Measurements from ENCODE around the gene CEP131. TPM values are rescaled to one million over a fixed set of nuclear protein-coding genes. Genes with fewer than 3 reads are reported as not detected.
"Not testable (repeated sequence)": the region's sequence is repeated elsewhere in the genome, so short reads cannot be mapped to it uniquely, and the experiment has no call there.

Gene CEP131
- polyA plus RNA-seq, 1 donor, result 9.4 TPM

DNA sequence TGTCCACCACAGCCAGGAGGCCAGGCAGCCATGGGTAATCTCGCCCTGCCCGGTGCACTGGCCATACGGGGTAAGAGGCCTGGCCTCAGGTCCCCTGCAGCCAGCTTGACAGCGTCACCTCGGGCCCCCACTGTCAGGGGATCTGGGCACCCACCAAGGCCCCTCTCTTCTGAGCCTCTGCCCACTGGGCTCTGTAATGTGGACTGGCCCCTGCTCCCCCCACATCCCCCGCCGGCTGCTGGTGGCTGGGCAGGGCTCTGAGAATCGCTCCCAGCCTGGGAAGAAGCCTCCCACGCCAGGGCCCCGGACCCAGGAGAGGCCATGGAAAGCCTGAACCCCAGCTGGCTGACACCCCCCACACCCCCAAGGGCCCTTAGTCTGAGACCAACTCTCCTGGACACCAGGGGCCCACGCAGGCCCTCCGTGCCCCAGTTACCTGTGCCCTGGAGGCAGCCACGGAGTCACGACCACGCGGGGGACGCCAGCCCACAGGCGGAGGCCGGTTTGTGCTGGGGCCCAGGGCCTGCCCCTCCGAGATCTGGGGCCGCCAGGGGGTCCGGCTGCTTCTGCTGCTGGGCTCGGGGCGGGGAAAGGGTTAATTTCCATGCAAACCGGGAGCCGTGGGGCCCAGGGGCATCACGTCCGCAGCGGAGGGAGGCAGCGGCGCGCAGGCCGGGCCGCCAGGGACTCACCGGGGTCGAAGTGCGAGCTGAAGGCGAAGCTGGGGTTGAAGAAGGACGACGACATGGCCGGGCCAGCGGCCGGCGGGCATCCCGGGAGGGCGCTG, 57.3 kb downstream of the CEP131 start, which contains the start of gene PVALEF:
Gene PVALEF, plus strand, starts transcription at position 262 of the 787 bp plus-strand sequence. CDS start 15,720 bp downstream, outside the sequence.
- no peak for DNase-seq (ENCODE audit: low read depth)

DNA sequence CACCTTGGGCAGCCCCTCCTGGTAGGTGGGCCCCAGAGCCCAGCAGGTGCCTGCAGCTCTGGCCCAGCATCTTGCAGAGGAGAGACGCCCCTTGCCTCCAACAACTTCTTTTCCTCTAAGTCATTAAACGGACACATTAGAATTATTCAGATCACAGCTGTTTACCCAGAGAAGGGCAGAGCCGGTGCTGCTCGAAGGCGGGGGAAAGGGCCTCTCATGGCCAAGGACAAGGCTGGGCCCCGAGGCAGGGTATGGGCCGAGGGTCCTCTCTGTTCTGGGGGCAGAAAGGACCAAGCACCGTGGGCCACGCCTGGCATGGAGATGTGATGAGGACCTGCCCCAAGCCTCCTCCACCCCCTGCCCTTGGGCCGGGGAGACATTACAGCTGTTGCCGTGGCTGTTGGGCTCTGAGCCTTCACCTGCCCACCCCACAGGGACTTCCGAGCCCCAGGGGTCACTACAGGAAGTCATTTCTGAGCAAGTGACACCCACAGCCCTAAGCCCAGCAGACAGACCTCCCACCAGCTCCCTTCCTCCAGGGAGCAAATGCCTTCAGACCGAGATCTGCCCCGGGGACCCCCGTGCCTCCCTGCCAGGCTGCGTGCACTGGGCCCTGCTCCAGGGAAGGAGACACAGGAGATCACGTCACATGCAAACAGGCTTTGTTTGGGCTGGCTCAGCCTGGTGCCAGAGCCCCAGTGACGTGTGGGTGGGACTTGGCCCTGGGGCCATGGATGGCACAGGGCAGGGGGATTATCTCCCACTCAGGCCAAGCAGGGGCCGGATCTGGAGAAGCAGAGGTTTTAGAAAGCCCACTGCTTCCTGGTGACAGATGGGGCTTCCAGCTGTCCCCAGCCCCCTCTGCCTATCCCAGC, 58.2 kb downstream of the CEP131 start:
- no peak for DNase-seq (ENCODE audit: low read depth)

DNA sequence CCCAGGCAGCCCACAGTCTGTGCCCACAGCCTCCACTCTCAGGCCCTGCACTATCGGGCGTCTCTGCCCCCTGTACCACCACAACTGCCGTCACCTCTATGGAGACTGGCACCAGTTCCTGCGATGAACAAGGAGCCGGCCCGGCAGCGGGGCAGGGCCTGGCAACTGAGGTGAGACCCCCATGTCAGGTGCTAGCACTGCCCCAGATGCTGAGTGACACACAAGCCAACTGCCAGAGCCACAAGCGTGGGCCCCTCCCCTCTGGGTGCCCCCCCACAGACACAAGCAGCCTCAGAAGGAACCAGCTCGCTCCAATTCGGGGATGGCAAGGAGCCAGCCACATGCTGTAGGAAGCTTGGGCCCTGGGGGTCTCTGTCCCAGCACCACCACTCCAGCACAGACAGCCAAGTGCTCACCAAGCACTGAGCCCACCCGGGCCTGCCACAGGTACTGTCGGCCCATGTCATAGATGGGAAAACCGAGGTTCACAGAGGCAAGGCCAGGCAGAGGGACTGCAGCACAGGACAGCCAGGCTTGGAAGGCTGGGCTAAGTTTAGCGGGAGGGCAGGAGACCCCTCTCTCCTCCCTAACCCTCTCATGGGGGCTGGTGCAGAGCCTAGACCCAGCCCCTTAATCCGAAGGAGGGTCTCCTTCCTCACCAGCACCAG, 58.9 kb downstream of the CEP131 start:
- no peak for DNase-seq (ENCODE audit: low read depth)

DNA sequence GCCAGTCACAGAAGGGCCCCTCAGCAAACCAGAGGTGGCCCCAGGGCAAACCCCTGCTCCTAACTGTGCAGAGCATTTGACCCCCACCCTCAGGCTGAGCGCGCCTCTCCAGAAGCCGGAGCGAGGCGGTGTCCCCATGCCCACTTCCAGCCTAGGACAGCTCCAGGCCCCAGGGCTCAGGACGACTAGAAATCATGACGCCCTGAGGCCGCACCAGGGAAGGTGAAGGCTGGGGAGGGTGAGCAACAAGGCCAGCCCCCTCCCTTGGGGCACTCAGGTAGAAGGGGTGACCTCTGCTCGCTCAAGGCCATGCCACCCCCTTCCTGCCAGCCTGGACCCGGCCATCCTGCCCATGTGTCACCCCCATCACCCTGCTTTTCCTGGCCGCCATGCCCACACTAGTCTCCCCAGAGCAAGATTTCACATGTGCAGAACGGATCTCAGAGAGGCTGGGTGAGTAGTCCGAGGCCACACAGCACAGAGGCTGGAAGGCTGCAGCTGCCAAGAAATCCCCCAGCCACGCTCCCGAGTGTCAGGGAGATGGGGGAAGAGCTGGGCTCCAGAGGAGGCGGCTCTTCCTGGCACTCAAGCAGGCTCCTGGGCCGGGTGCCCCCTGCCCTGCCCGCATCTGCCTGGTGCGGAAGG, 59.6 kb downstream of the CEP131 start:
- no peak for DNase-seq (ENCODE audit: low read depth)

DNA sequence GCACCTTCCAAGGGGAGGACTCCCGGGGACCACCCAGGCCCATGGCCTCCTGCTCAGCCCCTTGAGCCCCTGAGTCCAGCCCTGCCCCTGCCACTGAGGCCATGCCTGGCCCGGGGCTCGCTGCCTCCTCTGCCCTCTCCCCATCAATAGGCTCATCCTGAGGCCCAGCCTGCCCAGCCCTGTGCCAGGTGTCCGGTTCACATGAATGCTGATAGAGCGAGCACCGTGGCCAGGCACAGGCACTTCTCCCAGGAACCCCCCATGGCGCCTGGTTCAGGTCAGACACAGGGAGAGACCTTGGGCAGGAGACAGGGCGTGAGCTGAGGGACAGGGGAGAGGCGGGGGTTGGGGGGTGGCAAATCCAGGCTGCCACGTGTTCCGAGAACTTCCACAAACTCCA, 60.3 kb downstream of the CEP131 start:
- DNase-seq (ENCODE audit: low read depth), result no peak

DNA sequence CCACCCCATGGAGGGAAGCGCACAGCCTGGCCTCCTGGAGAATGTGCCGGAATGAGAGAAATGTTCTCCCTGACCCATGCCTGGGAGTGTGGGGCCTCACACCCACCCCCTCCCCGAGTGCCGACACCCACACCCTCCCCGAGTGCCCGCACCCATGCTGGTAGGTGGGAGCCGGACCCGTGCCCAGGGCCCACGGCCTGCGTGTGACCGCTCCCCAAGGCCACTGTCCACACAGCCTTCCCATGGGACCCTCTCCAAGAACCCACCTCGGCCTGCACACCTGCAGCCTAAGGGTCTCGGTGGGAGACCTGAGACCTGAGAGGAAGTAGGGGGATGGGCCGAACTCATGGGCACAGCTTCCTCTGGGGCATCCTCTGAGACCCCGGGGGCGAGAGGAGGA, 60.8 kb downstream of the CEP131 start:
- DNase-seq (ENCODE audit: low read depth), result no peak

DNA sequence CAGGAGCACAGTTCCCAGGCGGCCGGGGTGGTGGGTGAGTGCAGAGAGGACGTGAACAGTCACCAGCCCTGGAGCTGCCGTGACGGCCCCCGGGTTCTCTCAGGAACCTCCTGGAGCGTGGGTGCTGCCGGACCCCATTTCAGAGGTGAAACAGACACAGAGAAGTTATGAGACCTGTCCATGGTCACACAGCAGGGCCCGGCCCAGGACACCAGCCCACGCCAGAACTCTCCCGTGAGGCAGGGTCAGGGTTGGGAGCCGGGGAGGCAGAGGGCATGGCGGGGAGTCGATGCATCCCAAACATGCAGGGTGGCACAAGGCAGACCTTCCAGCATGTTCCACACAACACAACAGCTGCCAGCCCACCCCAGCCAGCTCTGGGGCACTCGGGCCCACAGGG, 61.2 kb downstream of the CEP131 start:
- DNase-seq (ENCODE audit: low read depth), result no peak

DNA sequence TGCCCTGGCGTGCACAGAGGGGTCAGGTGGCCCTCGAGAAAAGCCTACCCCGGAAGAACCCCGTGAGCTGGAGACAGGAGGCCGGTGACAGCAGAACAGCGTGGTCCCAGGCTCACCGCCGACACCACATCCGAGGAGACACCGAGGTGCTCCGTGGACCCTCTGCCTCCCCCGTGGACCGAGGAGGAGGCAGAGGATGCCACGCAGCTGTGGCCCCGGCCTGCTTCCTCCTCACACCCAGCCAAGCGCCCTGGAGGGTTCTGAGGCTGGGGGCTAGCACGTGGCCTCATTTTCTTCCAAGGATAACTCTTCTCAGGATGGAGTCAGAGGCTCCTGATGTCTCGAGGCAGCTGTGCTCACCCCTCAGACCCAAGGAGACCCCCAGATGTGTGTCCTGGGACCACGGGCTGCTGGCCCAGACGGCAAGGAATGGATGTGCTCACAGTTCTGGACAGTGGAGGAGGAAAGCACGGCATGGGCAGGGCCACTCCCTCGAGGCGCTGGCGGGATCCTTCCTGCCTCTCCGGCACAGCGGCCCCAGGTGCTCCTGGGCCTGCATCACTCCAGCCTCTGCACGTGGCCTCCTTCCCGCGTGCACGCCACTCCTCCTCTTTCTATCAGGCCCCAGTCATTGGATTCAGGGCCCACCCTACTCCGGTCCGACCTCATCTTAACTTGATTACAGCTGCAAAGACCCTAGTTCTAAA, 61.9 kb downstream of the CEP131 start:
- DNase-seq (ENCODE audit: low read depth), result no peak

DNA sequence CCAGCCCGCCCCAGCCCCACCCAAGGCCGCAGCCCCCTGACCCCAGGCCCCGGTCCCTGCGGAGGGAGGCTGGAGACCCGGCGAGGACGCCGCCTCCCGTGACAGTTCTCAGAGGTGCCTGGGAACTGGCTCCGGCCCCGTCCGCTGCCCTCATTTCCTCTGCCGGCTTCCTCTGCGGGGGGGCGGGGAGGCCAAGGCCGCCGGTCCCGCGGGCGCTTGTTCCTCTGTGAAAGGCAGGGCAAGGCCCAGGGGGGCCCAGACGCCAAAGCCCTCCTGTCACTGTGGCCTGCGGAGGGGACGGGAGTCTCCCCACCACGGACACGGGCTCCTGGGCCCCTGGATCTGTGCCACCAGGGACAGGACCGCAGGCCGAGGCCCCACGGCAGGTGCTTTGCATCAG, 62.5 kb downstream of the CEP131 start:
- DNase-seq (ENCODE audit: low read depth), result no peak

DNA sequence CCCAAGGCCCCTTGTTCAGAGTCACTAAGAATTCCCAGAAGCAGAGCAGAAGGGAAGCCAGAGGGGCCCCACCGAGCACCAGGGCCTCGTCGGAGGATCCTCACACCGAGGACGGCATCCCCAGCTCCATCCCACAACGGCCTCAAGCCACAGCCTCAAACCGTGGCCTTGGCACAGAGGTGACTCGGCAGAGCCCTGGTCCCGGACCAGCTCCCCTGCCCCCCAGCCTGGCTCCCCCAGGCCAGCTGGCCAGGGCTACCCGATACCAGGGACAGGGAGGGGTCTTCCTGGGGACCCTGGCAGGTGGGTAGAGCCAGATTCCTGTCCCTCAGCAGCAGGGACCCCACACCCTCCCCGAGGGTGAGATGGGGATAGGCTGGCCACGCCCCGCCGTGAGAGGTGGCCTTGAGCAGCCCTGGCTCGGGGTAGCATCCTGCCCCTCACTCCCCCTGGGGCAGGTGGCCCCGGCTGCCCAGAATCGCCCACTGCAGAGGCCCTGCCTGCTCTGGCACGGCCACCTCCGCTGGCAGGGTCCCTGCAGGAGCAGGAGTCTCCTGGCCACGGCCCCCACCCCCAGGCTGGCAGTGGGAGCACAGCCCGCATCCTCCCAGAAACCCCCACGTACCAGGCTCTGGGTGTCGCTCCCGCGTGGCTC, 63.0 kb downstream of the CEP131 start:
- no peak for DNase-seq (ENCODE audit: low read depth)

DNA sequence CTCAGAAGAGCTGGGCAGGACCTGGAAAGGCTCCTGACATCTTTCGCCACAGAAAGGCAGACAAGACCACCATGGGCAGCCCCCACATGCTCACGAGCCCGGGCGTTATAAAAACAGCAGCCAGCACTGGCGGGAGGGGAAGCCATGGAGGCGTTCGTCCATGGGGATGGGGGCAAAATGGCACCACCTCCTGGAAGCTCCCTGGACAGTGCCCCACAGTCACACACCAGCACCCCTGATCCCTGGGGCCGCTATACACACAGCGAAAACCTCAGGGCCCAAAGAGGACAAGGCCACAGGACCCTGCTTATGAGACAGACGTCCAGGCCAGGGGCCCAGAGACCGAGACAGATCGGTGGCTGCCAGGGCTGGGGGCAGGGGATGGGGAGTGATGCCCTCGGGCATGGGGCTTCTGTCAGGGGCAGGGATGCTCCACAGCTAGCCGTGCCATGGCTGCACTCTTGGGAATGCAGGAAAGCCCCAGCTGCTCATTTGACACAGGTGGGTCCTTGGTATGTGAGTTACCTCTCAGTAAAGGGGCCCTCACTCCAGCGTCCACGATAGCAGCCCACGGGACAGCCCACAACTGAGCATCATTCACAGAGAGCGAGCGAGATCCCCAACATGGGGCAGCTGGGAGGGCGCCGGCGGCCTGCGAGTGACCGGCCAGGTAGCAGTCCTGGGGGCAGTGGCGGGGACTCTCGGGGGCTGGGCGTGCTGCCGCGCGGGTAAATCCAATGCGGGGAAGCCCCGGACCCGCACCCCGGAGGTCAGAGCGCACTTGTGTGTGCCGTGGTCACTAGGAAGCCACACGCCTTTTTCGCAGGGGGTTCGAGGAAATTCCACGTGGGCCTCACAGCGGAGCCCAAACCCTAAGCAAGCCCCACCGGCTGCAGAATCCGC, 63.8 kb downstream of the CEP131 start:
- no peak for DNase-seq (ENCODE audit: low read depth)

DNA sequence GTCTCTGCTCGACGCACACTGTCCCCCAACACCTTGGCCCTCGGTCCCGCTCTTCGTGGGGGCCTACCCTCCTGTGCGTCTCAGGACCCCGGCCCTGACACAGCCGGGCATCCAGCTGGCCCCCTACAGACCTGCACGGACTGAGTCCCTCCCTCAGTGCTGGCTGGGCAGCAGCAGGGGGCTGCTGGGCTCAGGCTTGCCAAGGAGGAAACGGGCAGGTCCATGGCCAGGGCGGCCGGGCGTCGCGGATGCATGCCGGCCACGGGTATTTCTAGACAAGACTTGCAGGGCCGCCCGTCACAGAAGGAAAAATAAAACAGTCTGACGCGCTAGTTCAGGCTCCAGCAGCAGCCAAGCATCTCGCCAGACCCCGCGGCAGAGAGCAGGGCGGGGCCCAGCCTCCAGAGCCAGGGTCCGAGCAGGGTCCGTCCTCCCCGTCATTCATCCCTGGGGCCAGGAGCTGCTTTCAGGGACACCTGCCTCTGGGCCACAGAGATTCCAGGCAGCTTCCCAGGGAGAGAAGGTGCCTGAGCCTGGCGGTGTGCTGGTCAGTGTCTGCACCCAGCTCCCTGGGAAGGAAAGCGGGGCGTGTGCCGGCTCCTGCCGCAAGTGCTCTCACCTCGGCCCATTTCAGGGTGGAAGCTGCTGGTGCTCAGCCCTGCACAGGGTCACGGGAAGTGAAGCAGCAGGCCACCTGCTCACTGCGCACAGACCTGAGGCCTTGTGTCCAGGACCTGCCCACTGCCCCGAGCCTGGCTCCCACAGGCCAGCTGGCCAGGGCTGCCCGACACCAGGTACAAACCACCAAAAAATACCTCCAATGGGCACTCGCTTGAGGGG, 64.7 kb downstream of the CEP131 start:
- no peak for DNase-seq (ENCODE audit: low read depth)

DNA sequence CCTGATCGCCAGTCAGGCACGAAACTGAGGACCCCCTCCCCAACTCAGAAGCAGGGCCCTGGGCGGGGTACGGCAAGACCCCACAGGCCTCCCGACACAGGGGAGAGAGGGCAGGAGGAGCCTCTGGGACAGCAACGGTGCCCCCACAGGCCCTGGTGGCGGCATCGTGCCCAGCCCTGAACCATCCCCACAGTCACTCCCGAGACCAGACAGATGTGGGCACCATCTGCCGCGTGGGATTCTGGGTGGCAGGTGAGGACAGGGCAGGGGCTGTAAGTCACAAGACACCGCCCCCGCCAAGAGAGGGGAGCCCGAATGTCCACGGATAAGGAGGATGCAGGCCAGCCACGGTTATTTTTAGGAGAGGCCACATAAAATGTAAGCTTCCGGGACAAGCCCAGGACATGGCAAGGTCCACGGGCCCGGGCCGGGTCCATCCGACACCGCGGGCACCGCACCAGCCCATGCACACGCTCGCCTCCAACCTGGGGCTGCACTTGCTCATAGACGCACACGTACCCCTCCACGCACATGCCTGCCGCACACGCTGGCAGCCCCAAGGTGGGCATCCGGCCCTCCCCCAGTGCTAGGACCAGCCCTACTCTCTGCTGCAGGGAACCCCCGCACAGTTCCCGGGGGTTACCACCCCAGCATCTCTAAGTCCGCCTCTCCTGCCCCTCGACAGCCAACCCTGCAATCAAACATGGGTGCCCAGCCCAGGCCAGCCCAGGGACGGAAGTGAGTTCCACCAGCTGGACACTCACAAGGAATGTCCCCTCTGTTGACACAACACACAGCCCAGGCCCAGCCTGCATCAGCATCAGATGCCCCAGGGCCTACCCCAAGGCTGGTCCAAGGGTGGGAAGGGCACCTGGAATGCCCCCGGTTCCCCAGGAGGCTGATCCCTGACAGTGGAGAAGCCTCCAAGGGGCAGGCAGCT, 65.6 kb downstream of the CEP131 start:
- no peak for DNase-seq (ENCODE audit: low read depth)

DNA sequence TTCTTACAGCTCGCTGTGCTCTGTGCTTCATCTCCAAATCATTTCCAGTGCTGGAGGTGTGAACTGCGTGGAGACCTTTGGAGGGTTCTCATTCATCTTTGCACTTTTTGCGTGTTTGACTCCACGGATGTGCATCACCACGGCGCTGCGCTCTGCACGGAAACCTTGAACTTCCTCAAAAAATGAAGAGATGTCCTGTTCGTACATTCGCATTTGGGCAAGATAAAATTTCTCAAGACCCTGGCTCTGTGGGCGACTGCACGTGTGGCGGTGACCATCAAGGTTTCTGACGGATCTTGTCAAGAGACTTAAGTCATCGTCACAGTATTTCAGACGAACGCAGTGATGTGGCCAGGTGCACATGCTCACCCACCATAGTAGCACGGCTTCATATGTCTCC, 67.8 kb downstream of the CEP131 start:
- no peak for DNase-seq (ENCODE audit: low read depth)

DNA sequence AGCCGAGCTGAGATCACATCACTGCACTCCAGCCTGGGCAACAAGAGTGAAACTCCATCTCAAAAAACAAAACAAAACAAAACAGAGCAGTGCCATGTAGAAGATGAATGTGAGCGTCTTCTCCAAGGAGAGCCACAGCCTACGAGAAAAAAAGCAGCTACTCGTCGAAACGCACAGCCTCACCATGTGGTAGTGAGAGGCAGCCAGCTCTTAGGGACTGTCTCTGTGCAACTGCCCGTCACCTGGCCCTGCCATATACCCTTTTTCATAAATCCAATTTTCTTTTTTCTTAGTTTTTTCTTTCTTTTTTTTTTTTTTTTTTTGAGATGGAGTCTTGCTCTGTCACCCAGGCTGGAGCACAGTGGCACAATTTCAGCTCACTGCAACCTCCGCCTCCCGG, 68.7 kb downstream of the CEP131 start:
- DNase-seq (ENCODE audit: low read depth), result not testable (repeated sequence)

DNA sequence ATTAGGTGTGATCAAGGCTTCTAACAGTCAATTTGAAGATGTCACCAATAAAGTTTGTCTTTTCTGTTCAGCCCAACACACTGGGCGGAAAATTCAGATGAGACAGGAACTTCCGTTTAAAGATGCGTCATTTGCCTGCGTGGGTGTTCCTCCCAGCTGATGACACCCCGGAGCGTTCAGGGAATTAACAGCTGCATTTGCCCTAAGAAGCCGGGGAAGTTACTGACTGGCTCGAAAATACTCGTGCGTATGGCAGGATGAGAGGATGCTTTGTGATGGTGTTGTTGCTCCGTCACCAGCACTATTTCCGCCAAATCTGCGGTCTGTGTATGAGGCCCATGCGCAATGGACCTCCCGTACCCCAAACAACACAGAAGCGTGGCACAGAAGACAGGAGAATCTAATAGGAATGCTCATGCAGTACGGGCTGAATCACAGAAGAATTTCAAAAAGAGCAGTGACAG, 69.4 kb downstream of the CEP131 start:
- DNase-seq (ENCODE audit: low read depth), result peak; percentile 62

DNA sequence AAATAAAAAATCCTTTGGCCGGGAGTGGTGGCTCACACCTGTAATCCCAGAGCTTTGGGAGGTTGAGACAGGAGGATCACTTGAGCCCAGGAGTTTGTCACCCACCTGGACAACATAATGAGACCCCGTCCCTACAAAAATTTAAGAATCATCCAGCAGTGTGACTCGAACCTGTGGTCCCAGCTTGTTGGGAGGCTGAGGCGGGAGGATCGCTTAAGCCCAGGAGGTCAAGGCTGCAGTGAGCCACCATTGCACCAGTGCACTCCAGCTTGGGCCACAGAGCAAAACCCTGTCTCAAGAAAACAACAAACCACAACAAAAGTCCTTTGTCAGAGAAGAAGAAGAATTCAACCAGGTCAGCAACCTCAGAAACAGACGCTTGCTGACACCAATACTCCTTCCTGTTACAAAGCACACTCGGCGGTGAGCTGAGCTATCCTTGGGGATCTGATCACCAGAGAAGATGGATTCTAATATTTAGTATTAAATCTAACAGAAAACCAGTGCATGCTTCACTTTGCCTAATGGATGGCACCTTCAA, 70.4 kb downstream of the CEP131 start:
- DNase-seq (ENCODE audit: low read depth), result no peak
